Measurements from ENCODE around the gene ELK4. TPM values are rescaled to one million over a fixed set of nuclear protein-coding genes. Genes with fewer than 3 reads are reported as not detected.
A peak's percentile ranks its signal among the peaks of the same experiment; 100 is the strongest.

Gene ELK4
- polyA plus RNA-seq, 3 donors, result 12.7 to 24.1 (median 22.4) TPM

GRCh38 chr1:205598841-205599668, 32.8 kb downstream of the ELK4 start:
- peak; percentile 81 for DNase-seq

DNA sequence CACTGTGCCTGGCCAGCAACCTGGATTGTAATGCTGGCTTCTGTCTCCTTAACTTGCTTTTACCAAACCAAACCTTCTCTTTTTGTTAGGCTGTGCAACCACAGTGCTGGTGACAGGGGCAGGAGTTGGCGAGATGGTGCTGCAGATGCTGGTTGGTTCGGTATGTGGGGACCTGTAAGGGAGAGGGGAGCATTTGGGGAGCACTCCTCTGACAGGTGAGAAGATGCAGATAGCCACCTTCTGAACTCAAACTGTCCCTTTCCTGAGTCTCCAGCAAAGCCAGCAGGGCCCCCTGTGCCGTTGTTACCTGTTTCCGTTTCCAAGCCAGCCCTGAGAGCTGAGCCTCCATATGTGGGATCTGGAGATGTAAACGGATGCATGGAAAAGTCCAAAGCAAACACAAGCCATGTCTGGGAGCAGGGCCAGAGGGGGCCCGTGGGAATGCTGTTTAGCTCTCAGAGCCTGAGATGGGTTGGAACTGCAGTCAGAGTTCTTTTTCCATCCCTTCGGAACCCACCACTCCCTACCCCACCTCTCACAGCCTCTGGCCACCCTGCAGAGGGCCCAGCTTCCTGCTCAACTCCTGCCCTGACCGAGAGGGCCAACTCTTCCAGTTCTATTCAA, 34.0 kb downstream of the ELK4 start:
- peak; percentile 64 for DNase-seq

DNA sequence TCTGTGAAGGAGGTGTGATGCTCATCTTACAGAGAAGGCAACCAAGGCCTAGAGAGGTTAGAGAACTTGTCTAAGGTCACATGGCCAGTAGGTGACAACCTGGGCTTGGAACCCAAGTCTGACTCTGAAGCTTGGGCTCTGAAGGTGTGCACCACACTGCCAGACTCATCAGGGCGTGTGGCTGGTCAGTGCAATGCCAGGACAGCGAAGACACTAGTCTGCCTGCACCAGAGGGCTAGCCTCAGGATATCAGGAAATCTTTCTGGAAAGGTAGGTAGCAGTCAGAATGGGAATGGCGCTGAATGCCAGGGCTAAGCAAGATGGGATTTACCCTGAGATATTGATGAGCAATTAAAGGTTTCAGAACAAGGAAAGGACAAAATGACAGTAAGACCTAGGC, 34.9 kb downstream of the ELK4 start:
- DNase-seq, result no peak

GRCh38 chr1:205595861-205596260, 36.0 kb downstream of the ELK4 start:
- DNase-seq, result no peak

- no peak for DNase-seq
Observed at GRCh38 chr1:205595435-205595834, 36.4 kb downstream of the ELK4 start.

- DNase-seq, result no peak
Observed at GRCh38 chr1:205594846-205595245, 37.0 kb downstream of the ELK4 start.

DNA sequence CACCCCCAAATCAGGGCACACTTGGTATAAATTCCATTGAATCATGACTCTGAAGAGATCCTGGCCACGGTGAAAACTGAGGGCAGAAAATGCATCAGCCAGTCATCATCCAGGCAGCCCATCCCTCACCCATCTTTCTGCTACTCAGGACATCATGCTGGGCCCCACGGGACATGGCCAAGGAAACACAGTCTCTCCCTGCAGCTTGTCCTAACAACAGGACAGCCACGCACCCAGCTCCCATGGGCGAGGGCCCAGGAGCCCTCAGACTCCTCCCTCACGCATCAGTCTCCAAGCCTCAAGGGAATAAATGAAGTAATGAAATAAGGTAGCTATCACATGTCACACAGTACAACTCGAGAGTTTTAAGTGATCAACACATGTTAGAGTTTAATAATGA, 37.8 kb downstream of the ELK4 start:
- DNase-seq, result no peak

DNA sequence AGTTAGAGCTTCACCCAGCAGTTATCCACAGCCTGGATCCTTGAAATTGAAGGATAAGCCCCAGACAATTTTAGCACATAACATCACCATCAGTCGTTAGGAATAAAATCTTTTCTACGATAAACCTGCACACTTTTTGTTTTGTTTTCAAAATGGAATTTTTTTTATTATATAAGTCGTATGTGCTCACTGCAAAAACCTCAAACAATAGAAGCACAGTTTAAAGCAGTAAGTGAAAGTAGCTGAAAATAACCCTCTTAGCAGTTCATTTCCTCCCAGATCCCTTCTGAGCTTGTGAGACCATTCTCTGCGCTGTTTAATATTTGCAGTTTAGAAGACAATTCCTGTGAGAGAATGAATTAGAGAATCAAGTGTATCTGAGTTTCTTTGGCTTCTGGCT, 38.3 kb downstream of the ELK4 start:
- no peak for DNase-seq

- no peak for DNase-seq
Observed at GRCh38 chr1:205592443-205593003, 39.3 kb downstream of the ELK4 start.

DNA sequence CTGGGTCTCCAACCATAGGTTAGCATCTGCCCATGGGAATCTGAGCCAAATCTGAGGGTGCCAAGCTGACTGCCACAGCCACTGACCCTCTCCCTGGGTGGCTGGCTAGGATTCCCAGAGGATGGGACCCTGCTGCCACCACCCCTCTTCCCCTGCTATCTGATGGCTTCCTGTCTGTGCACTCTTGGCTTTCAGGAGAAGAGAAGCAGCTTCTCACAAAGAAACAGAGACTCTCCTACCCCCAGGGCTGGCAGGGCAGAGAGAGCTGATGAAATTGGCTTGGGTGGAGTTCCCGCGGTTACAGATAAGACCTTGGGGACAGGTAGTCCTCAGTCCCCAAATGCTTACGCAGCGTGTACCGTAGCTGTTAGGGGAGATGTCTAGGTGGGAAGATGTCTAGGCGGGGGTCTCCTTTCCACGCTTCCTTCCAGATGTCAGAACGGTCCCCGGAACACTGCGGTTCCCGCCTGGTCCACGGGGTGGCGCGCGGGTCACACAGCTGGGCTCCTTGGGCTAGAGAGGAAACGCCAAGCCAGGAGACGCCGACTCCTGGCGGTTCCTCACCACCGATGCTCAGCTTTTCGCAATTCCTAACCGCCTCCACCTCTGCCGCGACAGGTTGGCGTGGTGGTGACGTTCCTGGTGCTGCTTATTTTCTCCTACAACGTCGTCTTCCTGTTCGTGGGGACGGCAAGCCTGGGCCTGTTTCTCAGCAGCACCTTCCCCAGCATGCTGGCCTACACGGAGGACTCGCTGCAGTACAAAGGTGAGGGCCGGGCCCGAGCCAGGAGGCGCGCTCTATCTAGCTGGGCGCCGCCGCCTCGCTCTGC, 40.1 kb downstream of the ELK4 start:
- DNase-seq, result peak; percentile 82

DNA sequence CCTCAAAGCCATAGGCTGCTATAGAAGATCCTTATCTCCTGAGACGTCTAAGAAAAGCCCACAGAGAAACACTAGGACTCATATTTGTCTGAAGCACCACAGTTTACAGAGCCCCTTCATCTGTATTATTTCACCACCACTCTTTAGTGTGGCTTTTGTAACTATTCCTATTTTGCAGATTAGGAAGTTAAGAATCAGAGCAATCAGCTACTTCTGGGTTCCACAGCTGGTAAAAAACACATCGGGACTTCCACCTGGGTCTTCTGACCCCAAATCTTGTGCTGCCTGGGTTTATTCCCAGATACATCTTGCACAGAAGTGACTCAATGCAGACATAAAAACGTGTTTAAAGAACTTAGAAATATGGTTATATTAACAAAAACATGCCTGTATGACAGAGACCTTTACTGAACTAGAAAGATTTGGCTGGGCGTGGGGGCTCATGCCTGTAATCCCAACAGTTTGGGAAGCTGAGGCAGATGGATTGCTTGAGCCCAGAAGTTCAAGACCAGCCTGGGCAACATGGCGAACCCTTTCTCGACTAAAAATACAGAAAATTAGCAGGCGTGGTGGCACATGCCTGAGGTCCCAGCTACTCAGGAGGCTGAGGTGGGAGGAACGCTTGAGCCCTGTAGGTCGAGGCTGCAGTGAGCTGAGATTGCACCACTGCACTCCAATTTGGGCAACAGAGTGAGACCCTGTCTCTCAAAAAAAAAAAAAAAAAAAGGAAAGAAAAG, 40.9 kb downstream of the ELK4 start:
- no peak for DNase-seq

GRCh38 chr1:205590457-205590768, 41.4 kb downstream of the ELK4 start:
- no peak for DNase-seq

DNA sequence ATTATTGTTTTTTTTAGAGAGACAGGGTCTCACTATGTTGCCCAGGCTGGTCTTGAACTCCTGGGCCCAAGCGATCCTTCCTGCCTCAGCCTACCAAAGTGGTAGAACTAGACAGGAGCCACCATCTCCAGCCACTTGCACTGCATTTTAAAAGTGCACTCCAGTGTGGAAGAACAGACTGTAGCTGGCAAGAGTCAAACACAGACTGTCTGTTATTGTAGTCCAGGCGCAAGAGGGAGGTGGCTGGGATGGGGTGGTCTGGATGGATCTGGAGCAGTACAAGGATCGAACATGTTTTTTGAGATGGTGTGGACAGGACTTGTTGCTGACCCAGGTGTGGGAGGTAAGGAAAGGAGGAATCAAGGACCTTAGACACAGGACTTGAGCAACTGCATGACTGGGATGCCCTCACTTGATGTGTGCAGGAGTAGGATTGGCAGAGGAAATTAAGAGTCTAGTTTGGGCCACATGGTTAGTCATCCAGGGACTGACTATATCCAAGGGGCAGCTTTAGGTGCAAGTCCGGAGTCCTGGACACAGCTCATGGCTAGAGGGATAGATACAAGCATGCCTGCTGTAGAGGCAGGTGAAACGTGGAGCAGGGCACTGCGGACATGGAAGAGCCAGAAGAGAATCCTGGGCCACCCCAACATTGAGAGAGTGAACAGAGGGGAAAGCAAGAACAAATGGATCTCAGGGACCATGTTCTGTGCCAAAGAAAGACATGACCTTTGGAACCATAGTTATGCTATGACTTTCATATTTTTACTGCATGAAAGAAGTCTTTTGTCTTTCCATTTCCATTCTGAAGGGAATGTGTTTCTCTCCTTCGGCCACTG, 42.0 kb downstream of the ELK4 start:
- DNase-seq, result no peak

DNA sequence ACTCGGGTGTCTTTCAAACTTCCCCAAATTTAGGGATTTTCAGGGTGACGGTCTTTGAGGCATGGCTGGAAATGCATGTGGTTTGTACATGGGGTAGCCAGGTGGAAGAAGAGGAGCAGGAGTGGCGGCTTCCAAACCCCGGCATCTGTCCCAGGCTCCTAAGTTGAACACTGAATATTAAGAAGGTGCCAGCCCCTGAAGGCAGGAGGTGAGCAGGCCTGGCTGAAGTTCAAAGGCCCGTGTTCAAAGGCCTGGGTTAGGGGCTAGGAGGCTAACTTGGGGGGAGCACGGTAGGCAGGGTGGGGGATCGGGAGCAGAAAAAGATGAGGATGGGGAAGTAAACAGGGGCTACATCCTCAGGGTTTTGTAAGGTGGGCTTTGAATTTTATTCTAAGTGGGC, 42.8 kb downstream of the ELK4 start:
- DNase-seq, result no peak

GRCh38 chr1:205588636-205589035, 43.2 kb downstream of the ELK4 start:
- no peak for DNase-seq

DNA sequence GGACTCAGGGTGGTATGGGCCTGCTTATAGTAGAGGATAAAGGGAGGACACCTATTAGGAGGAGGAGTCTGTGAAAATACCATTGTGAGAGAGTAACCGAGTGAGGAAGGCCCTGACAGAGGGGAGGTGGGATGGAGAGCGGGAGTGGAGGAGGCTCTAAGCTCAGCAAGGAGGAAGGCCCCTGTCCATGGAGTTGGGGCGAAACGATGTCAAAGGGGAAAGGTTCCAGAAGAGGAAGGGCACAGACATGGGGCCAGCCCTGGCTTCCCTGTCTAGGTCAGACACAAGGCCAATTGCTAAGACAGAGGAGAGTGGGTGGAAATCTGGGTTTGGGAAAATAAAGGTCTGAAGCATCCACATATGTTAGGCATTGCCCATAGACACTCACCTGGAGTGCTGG, 44.2 kb downstream of the ELK4 start:
- no peak for DNase-seq

DNA sequence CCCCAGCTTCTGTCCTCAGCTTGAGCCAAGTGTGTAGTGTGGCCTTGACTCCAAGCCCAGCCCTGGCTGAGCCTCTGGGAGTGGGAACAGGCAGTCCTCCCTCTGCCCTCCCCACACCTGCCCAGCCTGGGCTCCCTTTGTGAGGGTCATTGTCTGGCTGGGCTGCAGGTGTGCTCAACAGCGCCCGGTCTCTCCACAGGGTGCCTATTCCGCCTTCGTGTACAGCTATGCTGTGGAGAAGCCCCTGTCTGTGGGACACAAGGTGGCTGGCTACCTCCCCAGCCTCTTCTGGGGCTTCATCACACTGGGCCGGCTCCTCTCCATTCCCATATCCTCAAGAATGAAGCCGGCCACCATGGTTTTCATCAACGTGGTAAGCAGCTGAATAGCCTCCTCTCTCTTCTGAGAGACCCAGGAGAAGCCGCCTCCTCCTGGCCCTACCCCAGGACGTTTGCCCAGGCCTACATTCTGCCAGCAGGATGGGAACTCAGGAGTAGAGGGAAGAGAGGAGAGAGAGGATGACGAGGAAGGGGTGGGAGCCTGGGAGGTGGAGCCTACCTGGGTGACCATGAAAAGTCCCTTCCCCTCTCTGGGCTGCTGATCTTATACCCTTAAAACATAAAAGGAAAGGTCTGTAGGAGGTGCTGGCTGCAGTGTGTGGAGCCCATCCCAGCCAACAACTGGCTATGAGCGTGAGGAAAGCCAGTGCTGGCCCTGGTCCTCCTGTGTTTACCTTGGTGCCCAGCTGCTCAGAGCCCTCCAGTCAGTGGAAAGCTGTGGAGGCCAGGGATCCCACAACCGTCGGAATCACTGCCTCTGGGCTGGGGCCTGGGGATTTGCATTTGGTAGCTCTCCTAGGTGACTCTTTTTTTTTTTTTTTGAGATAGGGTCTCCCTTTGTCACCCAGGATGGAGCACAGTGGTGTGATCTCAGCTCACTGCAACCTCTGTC, 45.7 kb downstream of the ELK4 start:
- DNase-seq, result no peak

DNA sequence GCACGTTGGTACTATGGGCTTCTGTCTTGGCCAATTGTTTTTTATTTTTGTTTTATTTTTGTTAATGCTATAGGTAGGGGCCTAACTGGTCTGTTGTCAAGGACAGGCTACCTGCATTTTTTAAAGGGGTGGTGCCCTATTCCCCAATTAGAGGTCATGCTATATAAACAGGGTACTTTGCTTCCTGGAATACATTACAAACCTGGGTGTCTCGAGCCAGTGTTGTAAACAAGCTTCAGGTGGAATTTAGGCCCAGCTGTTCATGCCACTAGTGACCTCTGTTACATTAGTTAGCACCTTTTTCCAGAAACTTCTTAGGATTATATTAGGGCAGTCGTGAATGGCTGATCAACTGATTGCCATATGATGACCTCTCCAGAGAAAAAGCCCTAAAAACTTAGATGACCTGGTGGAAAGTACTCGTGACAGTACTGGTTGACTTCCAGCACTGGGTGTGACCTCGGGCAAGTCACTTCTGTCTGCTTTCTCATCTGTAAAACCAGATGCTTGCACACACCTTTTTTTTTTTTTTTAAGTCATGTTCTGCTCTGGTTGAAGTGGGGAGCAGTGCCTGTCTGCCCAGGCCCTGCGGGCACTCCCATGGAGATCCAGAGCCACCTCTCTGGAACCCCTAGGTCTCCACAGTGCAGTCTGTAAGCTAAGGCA, 46.5 kb downstream of the ELK4 start:
- DNase-seq, result no peak

- no peak for DNase-seq
Observed at GRCh38 chr1:205584732-205585131, 47.1 kb downstream of the ELK4 start.
